ENCODE data around the gene CORO7. TPM values are rescaled to one million over a fixed set of nuclear protein-coding genes. Genes with fewer than 3 reads are reported as not detected.

Gene CORO7
- total RNA-seq, 4 donors from 2014 or later, result 11.0 to 38.9 (median 17.8) TPM

DNA sequence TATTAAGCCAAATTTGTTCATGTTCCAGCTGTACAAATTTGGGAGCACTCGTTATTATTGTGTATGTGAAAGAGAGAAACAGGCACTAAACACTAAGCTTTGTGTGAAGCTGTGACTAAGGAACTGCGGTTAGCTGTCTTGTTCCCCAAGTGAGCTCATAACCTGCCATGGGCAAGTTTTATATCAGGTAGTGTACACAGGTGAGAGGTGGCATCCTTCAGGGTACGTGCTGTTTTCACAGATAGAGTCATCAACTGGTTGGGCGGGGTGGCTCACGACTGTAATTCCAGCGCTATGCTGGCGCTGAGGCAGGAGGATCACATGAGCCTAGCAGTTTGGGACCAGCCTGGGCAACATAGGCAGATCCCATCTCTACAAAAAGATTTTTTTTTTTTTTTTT, 12.1 kb upstream of the CORO7 start:
- peaks cover 0 to 30% (median 6%) of the 10 kb centered on the region in 3 donors for H3K4me1 ChIP-seq
- no peak for TF ChIP-seq POLR2AphosphoS5 (IDR thresholded peaks at IDR 0.05)
- TF ChIP-seq POLR2A (IDR thresholded peaks at IDR 0.05), result no peak
- no peak for TF ChIP-seq EP300 (IDR thresholded peaks at IDR 0.05)
- TF ChIP-seq, protein P1, sequence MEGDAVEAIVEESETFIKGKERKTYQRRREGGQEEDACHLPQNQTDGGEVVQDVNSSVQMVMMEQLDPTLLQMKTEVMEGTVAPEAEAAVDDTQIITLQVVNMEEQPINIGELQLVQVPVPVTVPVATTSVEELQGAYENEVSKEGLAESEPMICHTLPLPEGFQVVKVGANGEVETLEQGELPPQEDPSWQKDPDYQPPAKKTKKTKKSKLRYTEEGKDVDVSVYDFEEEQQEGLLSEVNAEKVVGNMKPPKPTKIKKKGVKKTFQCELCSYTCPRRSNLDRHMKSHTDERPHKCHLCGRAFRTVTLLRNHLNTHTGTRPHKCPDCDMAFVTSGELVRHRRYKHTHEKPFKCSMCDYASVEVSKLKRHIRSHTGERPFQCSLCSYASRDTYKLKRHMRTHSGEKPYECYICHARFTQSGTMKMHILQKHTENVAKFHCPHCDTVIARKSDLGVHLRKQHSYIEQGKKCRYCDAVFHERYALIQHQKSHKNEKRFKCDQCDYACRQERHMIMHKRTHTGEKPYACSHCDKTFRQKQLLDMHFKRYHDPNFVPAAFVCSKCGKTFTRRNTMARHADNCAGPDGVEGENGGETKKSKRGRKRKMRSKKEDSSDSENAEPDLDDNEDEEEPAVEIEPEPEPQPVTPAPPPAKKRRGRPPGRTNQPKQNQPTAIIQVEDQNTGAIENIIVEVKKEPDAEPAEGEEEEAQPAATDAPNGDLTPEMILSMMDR (IDR thresholded peaks at IDR 0.05), result no peak
- 91 to 96% methylated on average over 6 to 7 of the region's 7 CpGs for WGBS, 2 donors (ENCODE audit: low coverage in 1 of 2)
- no peaks in the 10 kb centered on the region for H3K9me3 ChIP-seq
- peaks cover 0 to 33% of the 10 kb centered on the region in 2 donors for H3K36me3 ChIP-seq
- H3K4me3 ChIP-seq, result no peak overlapping the region
- H3K27me3 ChIP-seq, result no peaks in the 10 kb centered on the region
- H3K27ac ChIP-seq, result no peak overlapping the region
- ATAC-seq, result no peak

DNA sequence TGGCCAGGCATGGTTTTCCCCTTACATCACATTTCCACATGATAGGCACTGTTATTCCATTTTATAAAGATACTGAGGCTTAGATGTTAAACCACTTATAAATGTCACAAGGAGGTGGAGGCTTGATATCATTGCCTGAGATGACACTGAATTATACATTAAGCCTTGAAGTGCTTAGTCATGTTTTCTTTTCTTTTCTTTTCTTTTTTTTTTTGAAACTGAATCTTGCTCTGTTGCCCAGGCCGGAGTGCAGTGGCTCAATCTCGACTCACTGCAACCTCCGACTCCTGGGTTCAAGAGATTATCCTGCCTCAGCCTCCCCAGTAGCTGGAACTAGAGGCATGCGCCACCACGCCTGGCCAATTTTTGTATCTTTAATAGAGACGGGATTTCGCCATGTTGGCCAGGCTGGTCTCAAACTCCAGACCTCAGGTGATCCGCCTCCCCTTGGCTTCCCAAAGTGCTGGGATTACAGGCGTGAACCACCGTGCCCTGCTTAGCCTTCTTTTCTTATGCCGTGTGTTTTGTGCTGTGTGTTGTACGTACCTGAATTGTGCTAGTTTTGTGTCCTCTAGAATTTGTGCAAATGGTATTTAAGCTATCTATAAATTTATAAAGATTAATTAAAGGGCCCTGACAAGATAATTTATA, 10.5 kb upstream of the CORO7 start:
- Histone ChIP-seq H3K4me3 (peak overlapping the region; percentile 67 to 94), H3K4me1 (peaks cover 0 to 30% (median 6%) of the 10 kb centered on the region in 3 donors), H3K27ac (peak overlapping the region in 1 of 4 donors; percentile 97), H3K27me3 (no peaks in the 10 kb centered on the region), H3K9me3 (no peaks in the 10 kb centered on the region), H3K36me3 (peaks cover 0 to 16% of the 10 kb centered on the region in 2 donors)
- ATAC-seq, result no peak
- TF ChIP-seq, protein P1 (IDR thresholded peaks at IDR 0.05), result no peak
- TF ChIP-seq EP300 (IDR thresholded peaks at IDR 0.05) (no peak), POLR2A (IDR thresholded peaks at IDR 0.05) (no peak), POLR2AphosphoS5 (IDR thresholded peaks at IDR 0.05) (no peak)
- WGBS, 2 donors (ENCODE audit: low coverage in 1 of 2), result 85 to 86% methylated on average over 4 to 7 of the region's 12 CpGs

DNA sequence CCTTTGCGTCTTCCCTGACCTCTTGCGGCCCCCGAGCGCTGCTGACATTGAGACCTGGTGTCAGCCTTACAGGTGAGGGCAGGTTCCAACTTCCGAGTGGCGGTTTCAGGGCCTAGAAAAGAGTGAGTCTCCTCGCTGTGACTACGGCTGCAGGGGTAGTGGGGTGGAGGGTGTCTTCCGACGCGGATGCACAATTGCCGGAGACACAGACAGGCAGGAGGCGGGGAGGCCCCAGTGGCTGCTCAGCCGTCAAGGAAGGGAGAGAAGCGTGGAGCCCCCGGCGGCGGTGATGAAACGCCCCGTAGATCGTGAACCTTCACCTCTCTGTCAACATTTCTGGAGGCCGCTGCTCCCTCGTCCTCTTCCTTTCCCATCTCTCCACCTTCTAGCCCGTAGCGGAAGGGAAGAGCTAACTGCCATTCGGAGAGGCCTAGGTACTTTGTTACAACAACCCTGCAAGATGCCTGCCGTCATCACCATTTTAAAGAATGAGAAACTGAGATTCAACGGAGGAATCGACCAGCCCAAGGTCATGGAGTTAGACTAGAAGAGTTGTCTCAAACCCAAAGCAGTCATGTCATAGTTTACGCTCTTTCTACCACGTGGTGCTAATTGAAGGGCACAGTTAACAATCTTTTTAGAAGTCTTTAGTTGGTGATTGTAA, 9.8 kb upstream of the CORO7 start:
- no peaks in the 10 kb centered on the region for H3K9me3 ChIP-seq
- H3K36me3 ChIP-seq, result peaks cover 0 to 10% of the 10 kb centered on the region in 2 donors
- 4 to 6% methylated on average over 10 to 16 of the region's 31 CpGs for WGBS, 2 donors (ENCODE audit: low coverage in 1 of 2)
- no peak for TF ChIP-seq EP300 (IDR thresholded peaks at IDR 0.05)
- TF ChIP-seq POLR2AphosphoS5 (IDR thresholded peaks at IDR 0.05), result no peak
- no peak for TF ChIP-seq POLR2A (IDR thresholded peaks at IDR 0.05)
- TF ChIP-seq, protein P1 (IDR thresholded peaks at IDR 0.05), result no peak
- peak overlapping the region; percentile 89 to 97 (median 94) for H3K27ac ChIP-seq
- H3K4me3 ChIP-seq, result peak overlapping the region; percentile 67 to 94
- no peaks in the 10 kb centered on the region for H3K27me3 ChIP-seq
- peaks cover 0 to 30% (median 6%) of the 10 kb centered on the region in 3 donors for H3K4me1 ChIP-seq
- peak; percentile 7 for ATAC-seq

DNA sequence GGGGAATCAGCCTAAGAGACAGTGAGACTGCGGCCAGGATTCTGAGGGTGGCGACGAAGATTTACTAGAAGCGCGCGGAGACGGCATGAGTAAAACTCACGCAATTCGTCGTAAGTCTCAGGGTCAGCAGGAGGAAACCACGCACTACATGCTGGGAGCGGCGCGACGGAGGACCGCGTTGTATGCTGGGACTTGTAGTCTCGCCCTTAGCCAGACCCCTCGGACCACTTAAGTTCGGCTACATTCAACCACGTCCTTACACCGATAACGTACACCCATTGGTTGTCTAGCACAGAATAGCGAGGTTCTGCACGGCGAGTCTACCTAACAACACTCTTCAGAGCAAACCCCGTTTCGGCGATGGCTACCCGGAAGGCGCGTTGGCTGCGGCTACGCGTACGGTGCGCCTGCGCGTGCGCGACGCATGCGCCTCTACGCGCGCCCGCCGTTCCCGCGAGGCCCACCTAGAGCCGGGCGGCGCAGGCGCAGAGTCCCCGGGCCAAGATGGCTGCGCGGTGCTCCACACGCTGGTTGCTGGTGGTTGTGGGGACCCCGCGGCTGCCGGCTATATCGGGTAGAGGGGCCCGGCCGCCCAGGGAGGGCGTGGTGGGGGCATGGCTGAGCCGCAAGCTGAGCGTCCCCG, 9.1 kb upstream of the CORO7 start, which contains the start of gene DNAJA3:
Gene DNAJA3 (plus strand): TSS at position 491 of the 643 bp plus-strand sequence. CDS start 14 bp downstream, at position 505.
- WGBS, 2 donors (ENCODE audit: low coverage in 1 of 2), result 0% methylated on average over 10 of the region's 68 CpGs; no CpG with 5 or more reads in 1 of the 2 donors
- TF ChIP-seq POLR2A (IDR thresholded peaks at IDR 0.05), result peak; percentile 70 to 84
- TF ChIP-seq, protein P1 (IDR thresholded peaks at IDR 0.05), result peak in 2 of 4 experiments; percentile 19 to 26
- TF ChIP-seq POLR2AphosphoS5 (IDR thresholded peaks at IDR 0.05), result peak; percentile 79
- TF ChIP-seq EP300 (IDR thresholded peaks at IDR 0.05), result no peak

More for the DNA sequence above, 9.1 kb upstream of the CORO7 start, which contains the start of gene DNAJA3:
- ATAC-seq, result peak; percentile 98
- H3K4me3 ChIP-seq, result peak within 1 kb of the TSS; percentile 67 to 94
- no peaks in the 10 kb centered on the region for H3K9me3 ChIP-seq
- peak within 1 kb of the TSS; percentile 89 to 97 (median 94) for H3K27ac ChIP-seq
- peaks cover 0 to 5% of the 10 kb centered on the region in 2 donors for H3K36me3 ChIP-seq
- no peaks in the 10 kb centered on the region for H3K27me3 ChIP-seq
- peaks cover 0 to 30% (median 6%) of the 10 kb centered on the region in 3 donors for H3K4me1 ChIP-seq

Measured in gastroesophageal sphincter (tissue), 4 donors.